ENCODE data around the gene HSF2BP. TPM values are rescaled to one million over a fixed set of nuclear protein-coding genes. Genes with fewer than 3 reads are reported as not detected.

The HSF2BP gene
- total and polyA plus RNA-seq, 2 experiments from 2014 or later = 0.22 to 3.6 TPM

- Histone ChIP-seq H3K27ac (no peak overlapping the region), H3K4me1 (ENCODE audit: low read depth) (peaks cover 12% of the 10 kb centered on the region), H3K9me3 (ENCODE audit: low read depth) (no peaks in the 10 kb centered on the region), H3K27me3 (no peaks in the 10 kb centered on the region), H3K4me3 (no peak overlapping the region), H3K36me3 (no peaks in the 10 kb centered on the region)
- DNase-seq (ENCODE audit: low read depth in 1 of 2, low spot score in 1 of 2) = peak; percentile 71 to 89
- TF ChIP-seq CTCF (IDR thresholded peaks at IDR 0.05; ENCODE audit: low read depth, low read length) = peak; percentile 71
These were observed 14.0 kb downstream of the HSF2BP start for GRCh38 chr21:43645136-43645891.

GRCh38 chr21:43644609-43645008 is 14.7 kb downstream of the HSF2BP start:
- no peaks in the 10 kb centered on the region for H3K27me3 ChIP-seq
- H3K9me3 ChIP-seq (ENCODE audit: low read depth) = no peaks in the 10 kb centered on the region
- H3K4me1 ChIP-seq (ENCODE audit: low read depth) = peaks cover 12% of the 10 kb centered on the region
- TF ChIP-seq CTCF (IDR thresholded peaks at IDR 0.05; ENCODE audit: low read depth, low read length) = no peak
- DNase-seq (ENCODE audit: low read depth in 1 of 2, low spot score in 1 of 2) = peak in 1 of 2 donors; percentile 56
- no peaks in the 10 kb centered on the region for H3K36me3 ChIP-seq
- no peak overlapping the region for H3K4me3 ChIP-seq
- H3K27ac ChIP-seq = no peak overlapping the region

GRCh38 chr21:43644071-43644470 is 15.2 kb downstream of the HSF2BP start:
- no peak overlapping the region for H3K4me3 ChIP-seq
- no peak overlapping the region for H3K27ac ChIP-seq
- H3K4me1 ChIP-seq (ENCODE audit: low read depth) = peaks cover 12% of the 10 kb centered on the region
- H3K36me3 ChIP-seq = no peaks in the 10 kb centered on the region
- H3K27me3 ChIP-seq = no peaks in the 10 kb centered on the region
- no peak for DNase-seq (ENCODE audit: low read depth in 1 of 2, low spot score in 1 of 2)
- H3K9me3 ChIP-seq (ENCODE audit: low read depth) = no peaks in the 10 kb centered on the region
- TF ChIP-seq CTCF (IDR thresholded peaks at IDR 0.05; ENCODE audit: low read depth, low read length) = no peak

GRCh38 chr21:43643193-43643592 is 16.1 kb downstream of the HSF2BP start:
- Histone ChIP-seq H3K36me3 (no peaks in the 10 kb centered on the region), H3K4me3 (no peak overlapping the region), H3K27me3 (no peaks in the 10 kb centered on the region), H3K9me3 (ENCODE audit: low read depth) (no peaks in the 10 kb centered on the region), H3K27ac (no peak overlapping the region), H3K4me1 (ENCODE audit: low read depth) (peaks cover 12% of the 10 kb centered on the region)
- DNase-seq (ENCODE audit: low read depth in 1 of 2, low spot score in 1 of 2) = peak in 1 of 2 donors; percentile 52
- no peak for TF ChIP-seq CTCF (IDR thresholded peaks at IDR 0.05; ENCODE audit: low read depth, low read length)

- Histone ChIP-seq H3K4me3 (no peak overlapping the region), H3K4me1 (ENCODE audit: low read depth) (peaks cover 7% of the 10 kb centered on the region), H3K27ac (no peak overlapping the region), H3K36me3 (no peaks in the 10 kb centered on the region), H3K9me3 (ENCODE audit: low read depth) (no peaks in the 10 kb centered on the region), H3K27me3 (no peaks in the 10 kb centered on the region)
- peak in 1 of 2 donors; percentile 29 for DNase-seq (ENCODE audit: low read depth in 1 of 2, low spot score in 1 of 2)
- no peak for TF ChIP-seq CTCF (IDR thresholded peaks at IDR 0.05; ENCODE audit: low read depth, low read length)
These were observed 18.9 kb downstream of the HSF2BP start for GRCh38 chr21:43640400-43640799.
